SK-N-SH treated with all-trans-retinoic acid at 6 μM for 48 hours (cell line): ENCODE data around the gene ARL4C.

Experiments
- ATAC-seq: fragments of 200-7000 bp; cut with Tn5 transposase; 3 replicates; pipeline ENCODE4 v1.9.1; 2020; ENCODE audit warnings: mild to moderate bottlenecking, moderate library complexity
- BACH2 ChIP-seq: fragments of 250-450 bp; sonication (Bioruptor Pico); IDR thresholded peaks from 2 replicates; pipeline ENCODE4 v1.9.0; 2021; ENCODE audit warnings: mild to moderate bottlenecking, borderline replicate concordance
- CREB5 ChIP-seq: fragments of 250-450 bp; sonication (Bioruptor Pico); IDR thresholded peaks from 2 replicates; pipeline ENCODE4 v1.5.1; 2020; ENCODE audit warnings: low read depth, mild to moderate bottlenecking, moderate library complexity
- CSRNP3 ChIP-seq: fragments of 250-450 bp; sonication (Bioruptor Pico); IDR thresholded peaks from 2 replicates; pipeline ENCODE4 v1.5.1; 2021; ENCODE audit warnings: mild to moderate bottlenecking, moderate library complexity
- ISL1 ChIP-seq: fragments of 250-450 bp; sonication (Bioruptor Pico); IDR thresholded peaks from 2 replicates; pipeline ENCODE4 v2.1.2; 2022; ENCODE audit warnings: mild to moderate bottlenecking, moderate library complexity
- POU6F1 ChIP-seq: fragments of 250-450 bp; sonication (Bioruptor Pico); IDR thresholded peaks from 2 replicates; pipeline ENCODE4 v1.8.0; 2021; ENCODE audit warnings: low read depth, mild to moderate bottlenecking, moderate library complexity, borderline replicate concordance
- PPARA ChIP-seq: fragments of 250-450 bp; sonication (Bioruptor Pico); IDR thresholded peaks from 2 replicates; pipeline ENCODE4 v1.5.0; 2020; ENCODE audit warnings: mild to moderate bottlenecking, borderline replicate concordance
- RARB ChIP-seq: fragments of 250-450 bp; sonication (Bioruptor Pico); IDR thresholded peaks from 2 replicates; pipeline ENCODE4 v1.8.0; 2021; ENCODE audit warnings: mild to moderate bottlenecking, moderate library complexity
- SNAI2 ChIP-seq: fragments of 250-450 bp; sonication (Bioruptor Pico); IDR thresholded peaks from 2 replicates; pipeline ENCODE4 v1.5.0; 2020; ENCODE audit warnings: mild to moderate bottlenecking, moderate library complexity
- TOX ChIP-seq: fragments of 250-450 bp; sonication (Bioruptor Pico); IDR thresholded peaks from 2 replicates; pipeline ENCODE4 v1.8.0; 2021; ENCODE audit warnings: mild to moderate bottlenecking, moderate library complexity, borderline replicate concordance
- TSHZ2 ChIP-seq: fragments of 250-450 bp; sonication (Bioruptor Pico); IDR thresholded peaks from 2 replicates; pipeline ENCODE4 v1.5.0; 2020; ENCODE audit warnings: mild to moderate bottlenecking, moderate library complexity
- ZFP30 ChIP-seq: fragments of 450-650 bp; formaldehyde crosslinking; IDR thresholded peaks from 2 replicates; pipeline ENCODE4 v1.5.0; 2022; ENCODE audit warnings: mild to moderate bottlenecking, moderate library complexity
- ZNF565 ChIP-seq: fragments of 450-650 bp; formaldehyde crosslinking; conservative IDR thresholded peaks from 2 replicates; pipeline ENCODE4 v1.5.0; 2020; ENCODE audit warnings: low read depth, mild to moderate bottlenecking, moderate library complexity
- ZNF70 ChIP-seq: fragments of 450-650 bp; formaldehyde crosslinking; IDR thresholded peaks from 2 replicates; pipeline ENCODE4 v1.5.0; 2020; ENCODE audit warnings: mild to moderate bottlenecking, moderate library complexity
- ZNF8 ChIP-seq: fragments of 450-650 bp; formaldehyde crosslinking; IDR thresholded peaks from 2 replicates; pipeline ENCODE4 v1.5.0; 2020; ENCODE audit warnings: mild to moderate bottlenecking, moderate library complexity

ARL4C gene

GRCh38 chr2:234487356-234487755, 9.5 kb downstream of the ARL4C start:
- ATAC-seq: no peak
- no peak for TF ChIP-seq CREB5 (CRISPR knock-in tag)
- no peak for TF ChIP-seq PPARA (CRISPR knock-in tag)
- TF ChIP-seq BACH2 (CRISPR knock-in tag): no peak
- TF ChIP-seq ZNF565 (CRISPR knock-in tag): no peak
- TF ChIP-seq SNAI2 (CRISPR knock-in tag): no peak
- no peak for TF ChIP-seq TOX (CRISPR knock-in tag)
- no peak for TF ChIP-seq ZFP30 (CRISPR knock-in tag)
- no peak for TF ChIP-seq ZNF70 (CRISPR knock-in tag)
- no peak for TF ChIP-seq POU6F1
- TF ChIP-seq ISL1 (CRISPR knock-in tag): no peak
- no peak for TF ChIP-seq RARB (CRISPR knock-in tag)
- TF ChIP-seq ZNF8 (CRISPR knock-in tag): no peak
- TF ChIP-seq CSRNP3: no peak
- TF ChIP-seq, all 23 proteins: peak for 0

GRCh38 chr2:234483568-234484251, 13.2 kb downstream of the ARL4C start:
- no peak for ATAC-seq

More at GRCh38 chr2:234483568-234484251, 13.2 kb downstream of the ARL4C start:
- TF ChIP-seq ZNF8 (CRISPR knock-in tag) (no peak), TOX (CRISPR knock-in tag) (no peak), CREB5 (CRISPR knock-in tag) (no peak), ISL1 (CRISPR knock-in tag) (no peak), CSRNP3 (no peak), POU6F1 (no peak), TSHZ2 (CRISPR knock-in tag) (no peak), PPARA (CRISPR knock-in tag) (no peak), ZFP30 (CRISPR knock-in tag) (no peak), ZNF565 (CRISPR knock-in tag) (no peak)
